Left ventricle myocardium inferior (tissue), 1 donor: ENCODE results near the gene VWA5B2. TPM values are rescaled to one million over a fixed set of nuclear protein-coding genes. Genes with fewer than 3 reads are reported as not detected.

Experiments used
- DNase-seq: peaks from one replicate; pipeline ENCODE4 v3.0.0-alpha.2; 2020
- H3K27ac ChIP-seq: fragments of 200-600 bp; replicated peaks from 2 replicates; pipeline ENCODE4 v1.8.0; 2021
- H3K27me3 ChIP-seq: fragments of 200-600 bp; 2 replicates; pipeline ENCODE4 v1.8.0; 2021; ENCODE audit warnings: low read depth
- H3K36me3 ChIP-seq: fragments of 200-600 bp; 2 replicates; pipeline ENCODE4 v1.8.0; 2021
- H3K4me1 ChIP-seq: fragments of 200-600 bp; 2 replicates; pipeline ENCODE4 v1.8.0; 2021
- H3K4me3 ChIP-seq: fragments of 200-600 bp; 2 replicates; pipeline ENCODE4 v1.8.0; 2021; ENCODE audit warnings: mild to moderate bottlenecking, moderate library complexity
- H3K9me3 ChIP-seq: fragments of 200-600 bp; replicated peaks from 2 replicates; pipeline ENCODE4 v1.8.0; 2021
- CTCF ChIP-seq: fragments of 200-600 bp; IDR thresholded peaks from 2 replicates; pipeline ENCODE4 v1.8.0; 2021; ENCODE audit warnings: antibody characterized with exemption, mild to moderate bottlenecking, borderline replicate concordance
- intact Hi-C: fragments of 100-400 bp; cut with micrococcal nuclease; formaldehyde crosslinking; loops from one replicate; pipeline ENCODE4 v1.11.0; 2022
- total RNA-seq: library from RNA; stranded (reverse); fragmentation: NEBNext Ultra II Directional; extraction: Animal tissue kit (Norgen Biotek cat#: 25700); gene quantifications from one replicate; pipeline ENCODE4 v1.2.1, GENCODE V29; 2021
- donor health status: DM: no; HTN: yes; CAD: no; lungs with severe emphysema.

VWA5B2 gene
- total RNA-seq, 1 donor from 2014 or later = not detected

- DNase-seq = no peak
- intact Hi-C loops = no loop called here
- TF ChIP-seq CTCF = no peak
Observed at GRCh38 chr3:184236033-184236410, 6.6 kb downstream of the VWA5B2 start.

GRCh38 chr3:184236636-184237035, 7.3 kb downstream of the VWA5B2 start:
- H3K4me1 ChIP-seq = peaks cover 6% of the 10 kb centered on the region
- H3K27me3 ChIP-seq = peaks cover 62% of the 10 kb centered on the region
- intact Hi-C loops = no loop called here
- no peaks in the 10 kb centered on the region for H3K9me3 ChIP-seq
- TF ChIP-seq CTCF = no peak
- DNase-seq = no peak
- no peak overlapping the region for H3K27ac ChIP-seq
- no peak overlapping the region for H3K4me3 ChIP-seq
- no peaks in the 10 kb centered on the region for H3K36me3 ChIP-seq

More at GRCh38 chr3:184236033-184236410, 6.6 kb downstream of the VWA5B2 start:
- Histone ChIP-seq H3K4me3 (no peak overlapping the region), H3K27me3 (peaks cover 68% of the 10 kb centered on the region), H3K27ac (no peak overlapping the region), H3K9me3 (no peaks in the 10 kb centered on the region), H3K4me1 (peaks cover under 1% of the 10 kb centered on the region), H3K36me3 (no peaks in the 10 kb centered on the region)

- H3K4me3 ChIP-seq = no peak overlapping the region
- TF ChIP-seq CTCF = no peak
- peaks cover 56% of the 10 kb centered on the region for H3K27me3 ChIP-seq
- H3K36me3 ChIP-seq = peaks cover 2% of the 10 kb centered on the region
- H3K9me3 ChIP-seq = no peaks in the 10 kb centered on the region
- no peak overlapping the region for H3K27ac ChIP-seq
- intact Hi-C loops = no loop called here
- H3K4me1 ChIP-seq = peaks cover 8% of the 10 kb centered on the region
- DNase-seq = no peak
Observed at GRCh38 chr3:184237211-184237610, 7.8 kb downstream of the VWA5B2 start.

- no peak overlapping the region for H3K27ac ChIP-seq
- intact Hi-C loops = no loop called here
- H3K9me3 ChIP-seq = no peaks in the 10 kb centered on the region
- H3K4me1 ChIP-seq = peaks cover 8% of the 10 kb centered on the region
- peaks cover 8% of the 10 kb centered on the region for H3K36me3 ChIP-seq
- H3K4me3 ChIP-seq = no peak overlapping the region
- peaks cover 50% of the 10 kb centered on the region for H3K27me3 ChIP-seq
- no peak for DNase-seq
- no peak for TF ChIP-seq CTCF
Observed at GRCh38 chr3:184237807-184238206, 8.4 kb downstream of the VWA5B2 start.

- intact Hi-C loops = no loop called here
- Histone ChIP-seq H3K4me1 (peaks cover 8% of the 10 kb centered on the region), H3K27me3 (peaks cover 45% of the 10 kb centered on the region)
Observed at GRCh38 chr3:184238246-184238818, 8.9 kb downstream of the VWA5B2 start.

More at GRCh38 chr3:184238246-184238818, 8.9 kb downstream of the VWA5B2 start:
- no peak overlapping the region for H3K4me3 ChIP-seq
- no peak for DNase-seq
- H3K9me3 ChIP-seq = no peaks in the 10 kb centered on the region
- no peak overlapping the region for H3K27ac ChIP-seq
- TF ChIP-seq CTCF = no peak
- peaks cover 14% of the 10 kb centered on the region for H3K36me3 ChIP-seq
